A673 (cell line): ENCODE data around the gene BLOC1S5. TPM values are rescaled to one million over a fixed set of nuclear protein-coding genes. Genes with fewer than 3 reads are reported as not detected.
A peak's percentile ranks its signal among the peaks of the same experiment; 100 is the strongest.

Source experiments
- BruUV-seq: library from RNA; stranded (reverse); fragments of 400-500 nt; replicated peaks from 2 replicates; lab custom pipeline; 2021; lab: Mats Ljungman, UMichigan
- CTCF ChIA-PET: fragments of 300-600 bp; sonication (Branson Sonifier 250); formaldehyde crosslinking; loops from one replicate; lab custom pipeline; 2022; ENCODE audit warnings: antibody characterized with exemption; lab: Charles Lee
- POLR2A ChIA-PET: fragments of 300-600 bp; sonication (Branson Sonifier 250); formaldehyde crosslinking; loops from one replicate; lab custom pipeline; 2022; ENCODE audit warnings: antibody characterized with exemption; ENCODE audit not compliant: low non-redundant PET; lab: Charles Lee
- DNase-seq: peaks from one replicate; pipeline ENCODE4 v3.0.0-alpha.2; 2015; ENCODE audit warnings: low spot score
- H3K27ac ChIP-seq: fragments of 200-600 bp; sonication (generic); 2 replicates; pipeline ENCODE4 v1.5.1; 2016; ENCODE audit warnings: mixed run types, low read depth, mild to moderate bottlenecking, mixed read lengths, antibody characterized with exemption, low read length; ENCODE audit not compliant: poor library complexity, severe bottlenecking
- H3K27me3 ChIP-seq: fragments of 200-600 bp; sonication (generic); replicated peaks from 2 replicates; pipeline ENCODE4 v1.6.1; 2017; ENCODE audit warnings: mixed run types, low read depth, mild to moderate bottlenecking, mixed read lengths, antibody characterized with exemption, low read length; ENCODE audit not compliant: insufficient read depth, poor library complexity
- H3K36me3 ChIP-seq: fragments of 200-600 bp; sonication (generic); 2 replicates; pipeline ENCODE4 v1.6.1; 2016; ENCODE audit warnings: mixed run types, mild to moderate bottlenecking, mixed read lengths, antibody characterized with exemption, low read length; ENCODE audit not compliant: insufficient read depth, poor library complexity, severe bottlenecking
- H3K4me1 ChIP-seq: fragments of 200-600 bp; sonication (generic); 2 replicates; pipeline ENCODE4 v1.6.1; 2017; ENCODE audit warnings: mixed run types, mild to moderate bottlenecking, mixed read lengths, antibody characterized with exemption, low read length; ENCODE audit not compliant: insufficient read depth, poor library complexity, severe bottlenecking
- H3K4me3 ChIP-seq: fragments of 200-600 bp; sonication (generic); 2 replicates; pipeline ENCODE4 v1.5.1; 2016; ENCODE audit warnings: low read depth, mixed run types, mild to moderate bottlenecking, mixed read lengths, low read length; ENCODE audit not compliant: poor library complexity, severe bottlenecking
- H3K9me3 ChIP-seq: fragments of 200-600 bp; sonication (generic); 2 replicates; pipeline ENCODE4 v1.6.1; 2016; ENCODE audit warnings: mixed run types, low read depth, mild to moderate bottlenecking, mixed read lengths, antibody characterized with exemption, low read length; ENCODE audit not compliant: poor library complexity, severe bottlenecking
- CTCF ChIP-seq: fragments of 300-800, 200-600 bp; sonication (generic); conservative IDR thresholded peaks from 2 replicates; pipeline ENCODE4 v1.5.1; 2017; ENCODE audit warnings: low read depth, mild to moderate bottlenecking, antibody characterized with exemption, low read length, moderate library complexity, mixed read lengths
- EZH2 ChIP-seq: fragments of 200-600 bp; sonication (generic); IDR thresholded peaks from 2 replicates; pipeline ENCODE4 v1.6.1; 2017; ENCODE audit warnings: borderline replicate concordance, low read depth, mild to moderate bottlenecking, mixed read lengths, antibody characterized with exemption, low read length; ENCODE audit not compliant: poor library complexity, severe bottlenecking
- intact Hi-C: fragments of 100-400 bp; cut with micrococcal nuclease; formaldehyde crosslinking; loops from one replicate; pipeline ENCODE4 v1.10.0; 2022; ENCODE audit not compliant: unreplicated experiment
- total RNA-seq: library from RNA; stranded (reverse); gene quantifications from 2 replicates; pipeline ENCODE4 v1.2.3, GENCODE V29; 2021

BLOC1S5 gene
- total RNA-seq, 1 experiment from 2014 or later, result 21.8 TPM

GRCh38 chr6:8069151-8069550 lies 5.0 kb upstream of the BLOC1S5 start:
- Histone ChIP-seq H3K27me3 (no peaks in the 10 kb centered on the region), H3K4me1 (peaks cover 8% of the 10 kb centered on the region), H3K9me3 (no peaks in the 10 kb centered on the region), H3K4me3 (no peak overlapping the region), H3K36me3 (no peaks in the 10 kb centered on the region), H3K27ac (no peak overlapping the region)
- POLR2A ChIA-PET, result no interaction called here
- intact Hi-C loops, result no loop called here
- no peak for DNase-seq
- TF ChIP-seq EZH2 (no peak), CTCF (no peak)
- CTCF ChIA-PET, result no interaction called here
- BruUV-seq, result no TSS peak

GRCh38 chr6:8066108-8066507 lies 1.9 kb upstream of the BLOC1S5 start:
- H3K9me3 ChIP-seq, result no peaks in the 10 kb centered on the region
- H3K4me1 ChIP-seq, result peaks cover 19% of the 10 kb centered on the region
- TF ChIP-seq EZH2 (no peak), CTCF (no peak)
- peak; percentile 25 for DNase-seq
- CTCF ChIA-PET, result no interaction called here
- intact Hi-C loops, result no loop called here
- H3K36me3 ChIP-seq, result peaks cover 8% of the 10 kb centered on the region
- H3K27me3 ChIP-seq, result no peaks in the 10 kb centered on the region
- BruUV-seq, result no TSS peak
- no peak overlapping the region for H3K4me3 ChIP-seq
- POLR2A ChIA-PET, result no interaction called here
- H3K27ac ChIP-seq, result no peak overlapping the region

GRCh38 chr6:8065519-8065911 lies 1.3 kb upstream of the BLOC1S5 start:
- intact Hi-C loops, result no loop called here
- H3K4me3 ChIP-seq, result no peak overlapping the region
- H3K27ac ChIP-seq, result no peak overlapping the region
- no peak for TF ChIP-seq EZH2
- TF ChIP-seq CTCF, result no peak
- ChIA-PET POLR2A (no interaction called here), CTCF (no interaction called here)
- no peaks in the 10 kb centered on the region for H3K27me3 ChIP-seq
- peaks cover 8% of the 10 kb centered on the region for H3K36me3 ChIP-seq
- BruUV-seq, result no TSS peak
- H3K9me3 ChIP-seq, result no peaks in the 10 kb centered on the region
- no peak for DNase-seq
- peaks cover 19% of the 10 kb centered on the region for H3K4me1 ChIP-seq
